Urothelium cell line (cell line): Measurements from ENCODE around the gene FHAD1.
A peak's percentile ranks its signal among the peaks of the same experiment; 100 is the strongest.
"Not testable (repeated sequence)": the region's sequence is repeated elsewhere in the genome, so short reads cannot be mapped to it uniquely, and the experiment has no call there.

Experiments
- DNase-seq: peaks from one replicate; pipeline ENCODE4 v3.0.0; 2011; ENCODE audit warnings: low spot score, mixed read lengths
- FAIRE-seq: peaks from 2 replicates; lab custom pipeline; 2011; peaks lifted over from hg19 to GRCh38; lab: Jason Lieb, UNC

Gene FHAD1

GRCh38 chr1:15412175-15412800, 165.3 kb downstream of the FHAD1 start:
- FAIRE-seq (no peak), DNase-seq (no peak)

- FAIRE-seq = no peak
- no peak for DNase-seq
Observed at GRCh38 chr1:15412843-15413242, 165.8 kb downstream of the FHAD1 start.

- DNase-seq (no peak), FAIRE-seq (no peak)
Observed at GRCh38 chr1:15413563-15414444, 166.8 kb downstream of the FHAD1 start.

- no peak for DNase-seq
Observed at GRCh38 chr1:15414445-15414983, 167.5 kb downstream of the FHAD1 start.

GRCh38 chr1:15417059-15417934, 170.3 kb downstream of the FHAD1 start:
- DNase-seq = peak; percentile 72
- FAIRE-seq = no peak

More at GRCh38 chr1:15414445-15414983, 167.5 kb downstream of the FHAD1 start:
- no peak for FAIRE-seq

- no peak for FAIRE-seq
- DNase-seq = no peak
Observed at GRCh38 chr1:15418806-15419515, 171.9 kb downstream of the FHAD1 start.

GRCh38 chr1:15420853-15421465, 173.9 kb downstream of the FHAD1 start:
- no peak for DNase-seq
- FAIRE-seq = no peak

GRCh38 chr1:15422871-15423270, 175.8 kb downstream of the FHAD1 start:
- DNase-seq (no peak), FAIRE-seq (no peak)

- no peak for FAIRE-seq
Observed at GRCh38 chr1:15423355-15424077, 176.5 kb downstream of the FHAD1 start.

GRCh38 chr1:15424146-15424667, 177.2 kb downstream of the FHAD1 start:
- no peak for DNase-seq
- FAIRE-seq = no peak

More at GRCh38 chr1:15423355-15424077, 176.5 kb downstream of the FHAD1 start:
- DNase-seq = no peak

GRCh38 chr1:15424981-15425380, 178.0 kb downstream of the FHAD1 start:
- DNase-seq (no peak), FAIRE-seq (no peak)

GRCh38 chr1:15425521-15425920, 178.5 kb downstream of the FHAD1 start:
- no peak for DNase-seq
- FAIRE-seq = no peak

GRCh38 chr1:15425958-15426357, 178.9 kb downstream of the FHAD1 start:
- no peak for DNase-seq
- FAIRE-seq = no peak

GRCh38 chr1:15426492-15427279, 179.7 kb downstream of the FHAD1 start:
- DNase-seq = peak; percentile 72
- FAIRE-seq = no peak

- no peak for FAIRE-seq
Observed at GRCh38 chr1:15427280-15427666, 180.2 kb downstream of the FHAD1 start.

GRCh38 chr1:15428252-15428651, 181.2 kb downstream of the FHAD1 start:
- FAIRE-seq, DNase-seq: not testable (repeated sequence)

More at GRCh38 chr1:15427280-15427666, 180.2 kb downstream of the FHAD1 start:
- no peak for DNase-seq

- DNase-seq (no peak), FAIRE-seq (no peak)
Observed at GRCh38 chr1:15428815-15429435, 181.9 kb downstream of the FHAD1 start.
